RWPE1 (cell line): ENCODE data around the gene OTOS.

ENCODE experiments used
- CTCF ChIA-PET: fragments of 350-600 bp; sonication (Branson Sonifier 250); formaldehyde crosslinking; extraction: SDS; loops from one replicate; lab custom pipeline; 2021; lab: Yijun Ruan, JAX
- POLR2A ChIA-PET: fragments of 400-600 bp; formaldehyde crosslinking; extraction: SDS; loops from one replicate; lab custom pipeline; 2020; ENCODE audit warnings: antibody characterized with exemption; ENCODE audit not compliant: low non-redundant PET; lab: Yijun Ruan, JAX
- DNase-seq: peaks from one replicate; pipeline ENCODE4 v3.0.0; 2012; ENCODE audit warnings: low spot score
- H3K27ac ChIP-seq: fragments of 450-650 bp; 2 replicates; pipeline ENCODE4 v1.5.1; 2017
- TF ChIP-seq, protein P1 (sequence below): fragments of 450-650 bp; conservative IDR thresholded peaks from 2 replicates; pipeline ENCODE4 v1.5.1; 2017; ENCODE audit warnings: low read depth, mild to moderate bottlenecking

The OTOS gene

DNA sequence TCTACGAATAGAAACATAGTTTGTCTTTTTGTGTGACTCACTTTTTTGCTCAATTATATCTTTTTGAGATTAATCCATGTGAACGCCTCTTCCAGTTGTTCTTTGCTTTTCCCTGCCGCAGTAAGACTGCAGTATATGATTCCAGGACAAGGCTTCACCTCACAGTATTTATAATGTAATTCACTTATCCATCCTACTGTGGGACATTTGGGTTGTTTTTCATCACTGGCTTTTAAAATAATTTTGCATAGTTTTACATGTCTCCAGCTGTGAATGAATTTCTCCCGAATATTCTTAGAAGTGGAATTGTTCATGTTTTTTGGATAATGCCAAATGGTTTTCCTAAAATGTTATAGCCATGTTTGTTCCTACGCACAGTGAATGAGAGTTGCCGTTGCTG is 26.2 kb downstream of the OTOS start:
- no peak for DNase-seq
- ChIA-PET CTCF (interaction anchor here (0.6 kb wide), 1 partner anchor 62 kb away, joined by 3 read pairs; no protein-coding TSS in a partner anchor), POLR2A (no interaction called here)
- TF ChIP-seq, protein P1, sequence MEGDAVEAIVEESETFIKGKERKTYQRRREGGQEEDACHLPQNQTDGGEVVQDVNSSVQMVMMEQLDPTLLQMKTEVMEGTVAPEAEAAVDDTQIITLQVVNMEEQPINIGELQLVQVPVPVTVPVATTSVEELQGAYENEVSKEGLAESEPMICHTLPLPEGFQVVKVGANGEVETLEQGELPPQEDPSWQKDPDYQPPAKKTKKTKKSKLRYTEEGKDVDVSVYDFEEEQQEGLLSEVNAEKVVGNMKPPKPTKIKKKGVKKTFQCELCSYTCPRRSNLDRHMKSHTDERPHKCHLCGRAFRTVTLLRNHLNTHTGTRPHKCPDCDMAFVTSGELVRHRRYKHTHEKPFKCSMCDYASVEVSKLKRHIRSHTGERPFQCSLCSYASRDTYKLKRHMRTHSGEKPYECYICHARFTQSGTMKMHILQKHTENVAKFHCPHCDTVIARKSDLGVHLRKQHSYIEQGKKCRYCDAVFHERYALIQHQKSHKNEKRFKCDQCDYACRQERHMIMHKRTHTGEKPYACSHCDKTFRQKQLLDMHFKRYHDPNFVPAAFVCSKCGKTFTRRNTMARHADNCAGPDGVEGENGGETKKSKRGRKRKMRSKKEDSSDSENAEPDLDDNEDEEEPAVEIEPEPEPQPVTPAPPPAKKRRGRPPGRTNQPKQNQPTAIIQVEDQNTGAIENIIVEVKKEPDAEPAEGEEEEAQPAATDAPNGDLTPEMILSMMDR = no peak
- H3K27ac ChIP-seq = no peak overlapping the region

DNA sequence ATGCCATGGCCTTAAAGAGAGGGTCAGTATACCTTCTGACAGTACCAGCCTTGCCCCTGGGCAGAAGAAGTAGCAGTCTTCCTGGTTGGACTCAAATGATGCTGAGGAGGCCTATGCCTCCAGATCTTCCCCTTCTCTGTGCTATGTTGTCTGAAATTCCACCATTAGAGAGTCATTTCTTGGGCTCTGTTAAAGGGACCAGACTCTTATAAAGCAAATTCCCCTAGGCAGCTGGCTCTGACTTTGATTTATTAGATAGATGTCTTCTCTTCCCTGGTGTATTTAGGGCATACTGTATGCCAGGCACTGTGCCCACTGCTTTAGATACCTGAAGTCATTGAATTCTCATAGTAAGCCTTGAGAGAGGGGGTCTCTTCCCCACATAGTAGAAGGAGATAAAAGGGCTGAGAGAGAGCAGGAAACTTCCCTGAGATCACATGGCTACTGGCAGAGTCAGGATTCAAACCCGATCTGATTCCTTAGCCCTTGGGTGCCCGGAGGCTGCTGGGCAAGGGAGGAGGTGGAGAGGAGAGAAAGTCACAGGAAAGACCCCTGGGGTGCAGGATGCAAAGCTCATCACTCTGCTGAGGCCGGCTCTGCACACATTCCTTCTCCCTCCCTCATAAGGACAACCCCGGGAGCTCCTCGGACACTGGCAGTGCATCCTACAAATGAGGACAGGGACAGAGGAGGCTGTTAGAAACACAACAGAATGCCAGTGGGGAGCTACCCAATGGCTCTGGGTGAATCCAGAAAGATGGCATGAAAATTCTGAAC is 27.4 kb downstream of the OTOS start:
- ChIA-PET POLR2A (no interaction called here), CTCF (interaction anchor here (0.6 to 0.7 kb wide), 2 partner anchors 57 to 476 kb away, joined by 3 to 4 read pairs; no protein-coding TSS in a partner anchor)
- DNase-seq = no peak
- no peak overlapping the region for H3K27ac ChIP-seq
- TF ChIP-seq, protein P1 = no peak

DNA sequence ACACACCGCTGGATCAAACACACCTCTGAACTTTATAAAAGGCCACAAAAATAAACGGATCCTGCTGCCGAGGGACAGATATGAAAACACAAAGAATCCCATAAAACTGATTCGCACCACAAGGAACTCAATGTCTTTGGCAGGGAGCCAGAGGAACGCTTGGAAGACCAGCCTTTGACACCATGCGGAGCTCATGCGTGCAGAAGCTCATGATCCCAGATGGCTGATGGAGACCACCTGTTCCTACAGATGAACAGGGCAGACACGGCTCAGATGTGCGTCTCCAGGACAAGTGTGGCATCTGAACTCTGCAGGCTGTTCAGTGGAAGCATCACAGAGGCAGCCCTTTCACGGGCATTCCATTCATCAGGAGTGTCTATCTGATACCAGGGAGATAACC is 29.2 kb downstream of the OTOS start:
- no peak for DNase-seq

DNA sequence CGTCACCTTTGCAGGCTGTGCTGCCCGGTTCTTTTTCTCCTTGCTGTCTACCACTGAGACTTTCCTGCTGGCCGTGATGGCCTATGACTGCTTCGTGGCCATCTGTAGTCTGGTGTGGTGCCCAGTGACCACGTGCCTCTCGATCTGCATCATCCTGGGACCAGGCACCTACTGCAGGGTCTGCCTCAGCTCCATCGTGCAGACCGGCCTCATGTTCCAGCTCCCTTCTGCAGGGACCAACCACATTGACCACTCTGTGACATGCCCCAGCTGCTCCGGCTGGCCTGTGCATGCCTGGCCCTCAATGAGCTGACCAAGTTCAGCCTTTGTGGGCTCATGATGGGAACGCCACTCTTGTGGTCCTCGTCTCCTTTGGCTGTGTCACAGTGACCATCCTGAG is 31.1 kb downstream of the OTOS start:
- DNase-seq = no peak
- TF ChIP-seq, protein P1 = no peak
- POLR2A ChIA-PET = no interaction called here
- CTCF ChIA-PET = interaction anchor here (0.6 kb wide), 1 partner anchor 1159 kb away, joined by 3 read pairs; no protein-coding TSS in a partner anchor
- H3K27ac ChIP-seq = no peak overlapping the region

More for the DNA sequence above, 29.2 kb downstream of the OTOS start:
- TF ChIP-seq, protein P1 = no peak
- POLR2A ChIA-PET = no interaction called here
- H3K27ac ChIP-seq = no peak overlapping the region
- CTCF ChIA-PET = no interaction called here

DNA sequence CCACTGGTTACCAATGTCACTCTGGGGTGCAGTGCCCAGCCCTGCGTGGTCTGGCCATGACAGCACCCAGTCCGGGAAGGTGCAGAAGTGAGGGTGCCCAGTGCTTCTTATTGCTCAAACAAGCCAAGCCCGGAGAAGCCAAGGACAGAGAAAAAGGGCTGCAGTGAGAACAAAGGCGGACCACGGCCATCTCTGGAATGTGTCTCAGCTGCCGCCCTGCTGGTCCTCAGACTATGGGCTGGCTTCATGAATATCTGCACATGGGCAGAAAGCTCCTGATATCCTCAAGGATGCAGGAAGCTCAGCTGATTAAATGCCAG is 33.0 kb downstream of the OTOS start:
- no peak for DNase-seq
- TF ChIP-seq, protein P1 = no peak
- ChIA-PET CTCF (interaction anchor here (0.6 kb wide), 2 partner anchors 36 to 133 kb away, joined by 3 to 4 read pairs; no protein-coding TSS in a partner anchor), POLR2A (no interaction called here)
- H3K27ac ChIP-seq = no peak overlapping the region

DNA sequence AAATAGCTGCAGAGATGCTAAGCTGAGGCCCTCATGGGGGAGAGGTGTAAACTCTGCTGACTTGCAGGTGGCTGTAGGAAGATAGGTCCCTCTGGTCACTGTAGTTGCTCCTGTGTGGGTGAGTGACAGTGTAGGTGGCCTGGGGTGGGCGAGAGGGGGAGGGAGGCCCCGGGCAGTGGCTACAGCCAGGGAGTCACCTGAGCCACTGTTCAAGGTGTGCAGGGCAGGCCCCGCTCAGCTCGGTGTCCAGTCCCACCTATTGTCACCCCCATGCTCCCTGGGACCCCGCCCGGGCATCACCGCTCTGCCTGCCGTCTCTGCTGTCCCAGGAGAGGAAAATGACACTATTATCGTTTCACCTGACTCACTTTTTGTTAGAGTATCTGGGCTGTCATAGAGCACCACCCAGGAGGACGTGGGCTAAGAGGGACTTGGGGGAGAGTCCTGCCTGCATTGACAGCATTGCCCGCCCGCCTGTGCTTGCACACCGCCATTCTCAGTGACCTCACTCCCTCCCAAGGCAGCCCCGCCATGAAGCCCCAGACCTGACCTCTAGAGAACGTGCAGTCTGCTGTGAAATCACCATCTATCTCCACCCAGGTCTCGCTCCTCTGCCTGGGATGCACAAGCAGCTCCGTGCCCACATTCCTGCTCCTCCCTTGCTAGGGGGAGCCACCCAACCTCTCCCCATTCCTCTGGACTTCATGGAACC is 33.5 kb downstream of the OTOS start:
- ChIA-PET CTCF (no interaction called here), POLR2A (no interaction called here)
- TF ChIP-seq, protein P1 = no peak
- DNase-seq = no peak
- no peak overlapping the region for H3K27ac ChIP-seq
